ENCODE results near the gene TXN2.

DNA sequence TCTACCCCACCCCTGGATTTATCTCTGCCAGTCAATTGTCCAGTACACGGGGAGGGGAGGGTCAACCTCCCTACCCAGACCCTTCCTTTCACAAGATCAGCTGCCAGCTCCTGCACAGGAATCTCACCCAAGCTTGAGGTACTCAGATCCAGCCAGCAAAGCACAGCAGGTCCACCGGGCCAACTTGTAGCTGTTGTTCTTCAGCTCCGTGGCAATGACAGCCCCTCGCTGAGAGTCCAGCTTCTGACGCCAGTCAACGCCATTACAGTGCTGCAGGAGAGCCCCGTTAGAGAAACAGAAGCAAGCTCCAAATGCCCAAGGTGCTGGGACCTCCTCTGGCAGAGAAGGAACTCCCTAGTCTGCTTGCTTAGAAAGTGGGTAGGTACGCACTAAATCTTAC is 30.9 kb upstream of the TXN2 start:
- TF ChIP-seq POLR2AphosphoS5 (IDR thresholded peaks at IDR 0.05; ENCODE audit: low read depth, low read length), result no peak
- TF ChIP-seq SIN3A (IDR thresholded peaks at IDR 0.05; ENCODE audit: borderline replicate concordance, insufficient read depth, low read length), result no peak
- TF ChIP-seq, protein P1, sequence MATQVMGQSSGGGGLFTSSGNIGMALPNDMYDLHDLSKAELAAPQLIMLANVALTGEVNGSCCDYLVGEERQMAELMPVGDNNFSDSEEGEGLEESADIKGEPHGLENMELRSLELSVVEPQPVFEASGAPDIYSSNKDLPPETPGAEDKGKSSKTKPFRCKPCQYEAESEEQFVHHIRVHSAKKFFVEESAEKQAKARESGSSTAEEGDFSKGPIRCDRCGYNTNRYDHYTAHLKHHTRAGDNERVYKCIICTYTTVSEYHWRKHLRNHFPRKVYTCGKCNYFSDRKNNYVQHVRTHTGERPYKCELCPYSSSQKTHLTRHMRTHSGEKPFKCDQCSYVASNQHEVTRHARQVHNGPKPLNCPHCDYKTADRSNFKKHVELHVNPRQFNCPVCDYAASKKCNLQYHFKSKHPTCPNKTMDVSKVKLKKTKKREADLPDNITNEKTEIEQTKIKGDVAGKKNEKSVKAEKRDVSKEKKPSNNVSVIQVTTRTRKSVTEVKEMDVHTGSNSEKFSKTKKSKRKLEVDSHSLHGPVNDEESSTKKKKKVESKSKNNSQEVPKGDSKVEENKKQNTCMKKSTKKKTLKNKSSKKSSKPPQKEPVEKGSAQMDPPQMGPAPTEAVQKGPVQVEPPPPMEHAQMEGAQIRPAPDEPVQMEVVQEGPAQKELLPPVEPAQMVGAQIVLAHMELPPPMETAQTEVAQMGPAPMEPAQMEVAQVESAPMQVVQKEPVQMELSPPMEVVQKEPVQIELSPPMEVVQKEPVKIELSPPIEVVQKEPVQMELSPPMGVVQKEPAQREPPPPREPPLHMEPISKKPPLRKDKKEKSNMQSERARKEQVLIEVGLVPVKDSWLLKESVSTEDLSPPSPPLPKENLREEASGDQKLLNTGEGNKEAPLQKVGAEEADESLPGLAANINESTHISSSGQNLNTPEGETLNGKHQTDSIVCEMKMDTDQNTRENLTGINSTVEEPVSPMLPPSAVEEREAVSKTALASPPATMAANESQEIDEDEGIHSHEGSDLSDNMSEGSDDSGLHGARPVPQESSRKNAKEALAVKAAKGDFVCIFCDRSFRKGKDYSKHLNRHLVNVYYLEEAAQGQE (IDR thresholded peaks at IDR 0.05; ENCODE audit: insufficient read depth in 1 of 2, low read depth in 2 of 2, low read length in 2 of 2), result no peak
- TF ChIP-seq TAF1 (IDR thresholded peaks at IDR 0.05; ENCODE audit: borderline replicate concordance, insufficient read depth, low read length), result no peak
